ENCODE results near the gene RAB6B. TPM values are rescaled to one million over a fixed set of nuclear protein-coding genes. Genes with fewer than 3 reads are reported as not detected.

The RAB6B gene
- total RNA-seq, 2 donors from 2014 or later, result 2.6 to 5.6 TPM

DNA sequence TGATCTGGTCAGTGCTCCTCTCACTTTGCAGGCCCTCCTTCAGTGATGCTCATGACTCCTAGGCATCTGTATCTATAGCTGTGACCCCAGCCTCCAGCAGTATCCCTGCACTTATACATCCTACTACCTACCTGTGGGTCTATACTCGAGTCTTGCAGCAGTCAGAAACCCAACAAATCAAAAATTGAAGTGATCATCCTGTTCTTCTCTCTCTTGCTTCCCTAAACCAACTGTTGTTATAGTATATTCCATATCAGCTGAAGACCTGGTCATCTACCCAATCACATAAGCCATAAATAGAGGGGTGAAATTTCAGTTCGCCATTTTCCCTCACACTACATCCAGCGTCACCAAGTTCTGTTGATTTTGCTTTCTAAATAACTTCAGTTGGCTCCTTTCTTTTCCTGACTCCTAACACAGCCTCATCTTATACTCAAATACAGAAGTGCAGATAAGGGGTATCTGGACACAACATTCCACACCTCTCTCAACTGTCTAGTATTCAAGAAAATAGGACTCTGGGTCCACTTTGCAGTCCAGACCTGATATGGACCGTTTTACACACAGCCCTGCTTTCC is 116.0 kb downstream of the RAB6B start:
- intact Hi-C loops (cut with DNase I), result no loop called here
- Histone ChIP-seq H3K36me3 (no peaks in the 10 kb centered on the region), H3K27me3 (no peaks in the 10 kb centered on the region), H3K27ac (no peak overlapping the region), H3K9ac (ENCODE audit: low read depth in 2 of 2, low read length in 2 of 2) (no peak overlapping the region), H3K4me3 (no peak overlapping the region), H3K9me3 (no peaks in the 10 kb centered on the region), H3K4me1 (no peaks in the 10 kb centered on the region)
- DNase-seq, result no peak
- TF ChIP-seq, protein P1, sequence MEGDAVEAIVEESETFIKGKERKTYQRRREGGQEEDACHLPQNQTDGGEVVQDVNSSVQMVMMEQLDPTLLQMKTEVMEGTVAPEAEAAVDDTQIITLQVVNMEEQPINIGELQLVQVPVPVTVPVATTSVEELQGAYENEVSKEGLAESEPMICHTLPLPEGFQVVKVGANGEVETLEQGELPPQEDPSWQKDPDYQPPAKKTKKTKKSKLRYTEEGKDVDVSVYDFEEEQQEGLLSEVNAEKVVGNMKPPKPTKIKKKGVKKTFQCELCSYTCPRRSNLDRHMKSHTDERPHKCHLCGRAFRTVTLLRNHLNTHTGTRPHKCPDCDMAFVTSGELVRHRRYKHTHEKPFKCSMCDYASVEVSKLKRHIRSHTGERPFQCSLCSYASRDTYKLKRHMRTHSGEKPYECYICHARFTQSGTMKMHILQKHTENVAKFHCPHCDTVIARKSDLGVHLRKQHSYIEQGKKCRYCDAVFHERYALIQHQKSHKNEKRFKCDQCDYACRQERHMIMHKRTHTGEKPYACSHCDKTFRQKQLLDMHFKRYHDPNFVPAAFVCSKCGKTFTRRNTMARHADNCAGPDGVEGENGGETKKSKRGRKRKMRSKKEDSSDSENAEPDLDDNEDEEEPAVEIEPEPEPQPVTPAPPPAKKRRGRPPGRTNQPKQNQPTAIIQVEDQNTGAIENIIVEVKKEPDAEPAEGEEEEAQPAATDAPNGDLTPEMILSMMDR (IDR thresholded peaks at IDR 0.05), result no peak

DNA sequence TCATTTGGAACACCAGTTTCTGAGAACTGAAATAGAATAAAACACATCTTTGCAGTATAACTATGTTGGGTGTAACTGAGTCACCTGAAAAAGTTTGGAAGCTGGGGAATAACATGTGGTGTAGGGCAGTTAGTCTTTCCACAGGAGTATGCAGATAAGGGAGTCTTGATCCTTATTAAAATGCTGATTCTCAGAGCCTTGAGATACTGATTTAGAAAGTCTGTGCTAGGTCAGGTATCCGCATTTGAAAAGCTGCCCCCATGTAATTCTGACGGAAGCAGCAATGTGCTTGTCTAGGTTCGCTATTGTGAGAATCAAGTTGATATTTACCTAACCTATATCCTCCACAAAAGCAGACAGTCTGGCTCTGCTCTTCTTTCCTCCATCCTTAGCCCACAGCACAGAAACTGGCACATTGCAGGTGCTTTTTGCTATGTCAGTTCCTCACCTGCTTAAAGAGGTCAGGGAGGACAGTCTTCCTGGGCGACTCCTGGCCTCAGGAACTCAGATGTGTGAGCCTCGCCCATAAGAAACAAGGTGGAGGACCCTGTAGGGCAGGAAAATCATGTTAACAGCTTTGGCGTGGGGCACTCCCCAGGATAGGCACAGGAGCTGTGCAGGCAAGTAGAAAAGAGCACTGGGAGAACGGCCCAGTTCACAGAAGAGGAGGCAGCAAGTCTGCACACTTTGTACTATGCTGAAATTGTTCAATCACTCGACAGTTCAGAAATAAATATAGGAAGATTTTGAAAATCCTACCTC is 117.7 kb downstream of the RAB6B start:
- Histone ChIP-seq H3K4me3 (no peak overlapping the region), H3K27me3 (no peaks in the 10 kb centered on the region), H3K27ac (no peak overlapping the region), H3K36me3 (no peaks in the 10 kb centered on the region), H3K9ac (ENCODE audit: low read depth in 2 of 2, low read length in 2 of 2) (no peak overlapping the region), H3K9me3 (no peaks in the 10 kb centered on the region), H3K4me1 (no peaks in the 10 kb centered on the region)
- DNase-seq, result no peak
- TF ChIP-seq, protein P1 (IDR thresholded peaks at IDR 0.05), result no peak
- intact Hi-C loops (cut with DNase I), result no loop called here

DNA sequence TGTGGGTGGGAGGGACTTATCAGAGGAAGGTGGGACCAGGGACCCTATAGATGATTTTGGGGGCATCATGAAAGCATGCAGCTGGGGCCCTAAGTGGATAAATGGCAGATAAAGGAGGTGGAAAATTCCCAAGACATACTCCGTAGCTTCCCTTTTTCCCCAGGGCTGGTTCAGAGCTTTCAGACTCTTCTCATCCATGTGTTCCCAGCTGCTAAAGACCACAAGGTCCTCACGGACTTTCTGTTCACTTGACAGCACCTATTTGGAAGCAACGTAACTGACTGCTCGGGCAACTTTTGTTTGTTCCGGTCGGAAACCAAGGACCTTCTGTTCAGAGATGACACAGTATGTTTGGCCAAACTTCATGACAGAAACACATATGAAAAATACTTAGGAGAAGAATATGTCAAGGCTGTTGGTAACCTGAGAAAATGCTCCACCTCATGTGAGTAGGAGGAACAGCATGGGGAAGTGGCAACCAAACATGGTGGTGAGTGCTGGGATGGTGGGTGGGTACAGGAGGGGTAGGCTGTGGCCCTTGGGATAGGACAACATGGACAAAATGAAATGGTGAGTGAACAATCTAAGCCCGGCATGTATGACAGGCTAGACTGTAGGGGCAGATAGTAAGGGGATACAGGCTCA is 118.8 kb downstream of the RAB6B start:
- no peak overlapping the region for H3K27ac ChIP-seq
- intact Hi-C loops (cut with DNase I), result no loop called here
- H3K9me3 ChIP-seq, result no peaks in the 10 kb centered on the region
- H3K36me3 ChIP-seq, result no peaks in the 10 kb centered on the region
- H3K4me1 ChIP-seq, result no peaks in the 10 kb centered on the region
- TF ChIP-seq, protein P1 (IDR thresholded peaks at IDR 0.05), result no peak
- no peaks in the 10 kb centered on the region for H3K27me3 ChIP-seq
- H3K9ac ChIP-seq (ENCODE audit: low read depth in 2 of 2, low read length in 2 of 2), result no peak overlapping the region
- DNase-seq, result no peak
- H3K4me3 ChIP-seq, result no peak overlapping the region

DNA sequence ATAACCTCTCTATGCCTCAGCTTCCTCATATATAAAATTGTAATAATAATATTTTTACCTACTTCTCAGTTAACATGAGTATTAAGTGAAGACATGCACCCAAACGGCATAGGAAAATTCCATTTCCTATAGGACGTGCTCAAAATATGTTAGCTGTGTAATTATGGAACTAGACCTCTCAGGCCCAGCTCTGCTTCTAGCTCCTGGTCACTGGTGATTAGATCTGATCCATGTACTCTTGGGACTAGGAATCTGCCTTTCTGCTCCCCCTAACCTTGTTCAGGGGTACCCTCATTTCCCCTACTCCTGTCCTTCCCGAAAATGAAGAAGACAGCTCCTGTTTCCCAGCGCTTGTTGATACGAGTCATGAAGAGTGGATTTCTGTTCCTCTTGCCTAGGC is 119.8 kb downstream of the RAB6B start:
- Histone ChIP-seq H3K9me3 (no peaks in the 10 kb centered on the region), H3K9ac (ENCODE audit: low read depth in 2 of 2, low read length in 2 of 2) (no peak overlapping the region), H3K27ac (no peak overlapping the region), H3K36me3 (no peaks in the 10 kb centered on the region), H3K4me3 (no peak overlapping the region), H3K27me3 (no peaks in the 10 kb centered on the region), H3K4me1 (no peaks in the 10 kb centered on the region)
- no peak for DNase-seq
- intact Hi-C loops (cut with DNase I), result no loop called here
- TF ChIP-seq, protein P1 (IDR thresholded peaks at IDR 0.05), result no peak

DNA sequence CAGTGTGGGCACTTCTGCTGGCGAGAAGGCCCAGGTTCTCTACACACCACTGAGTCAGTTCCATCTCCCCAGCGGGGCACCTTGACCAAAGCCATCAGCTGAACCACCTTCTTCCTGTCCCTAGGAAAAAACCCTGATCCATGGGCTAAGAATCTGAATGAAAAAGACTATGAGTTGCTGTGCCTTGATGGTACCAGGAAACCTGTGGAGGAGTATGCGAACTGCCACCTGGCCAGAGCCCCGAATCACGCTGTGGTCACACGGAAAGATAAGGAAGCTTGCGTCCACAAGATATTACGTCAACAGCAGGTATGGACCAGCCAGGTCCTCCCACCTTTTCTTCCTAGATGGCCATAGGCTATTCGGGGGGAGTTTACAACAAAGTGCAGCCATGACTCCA is 120.4 kb downstream of the RAB6B start:
- no peak for DNase-seq
- H3K4me1 ChIP-seq, result no peaks in the 10 kb centered on the region
- TF ChIP-seq, protein P1 (IDR thresholded peaks at IDR 0.05), result no peak
- H3K27ac ChIP-seq, result no peak overlapping the region
- H3K9me3 ChIP-seq, result no peaks in the 10 kb centered on the region
- H3K4me3 ChIP-seq, result no peak overlapping the region
- H3K27me3 ChIP-seq, result no peaks in the 10 kb centered on the region
- no peaks in the 10 kb centered on the region for H3K36me3 ChIP-seq
- intact Hi-C loops (cut with DNase I), result no loop called here
- H3K9ac ChIP-seq (ENCODE audit: low read depth in 2 of 2, low read length in 2 of 2), result no peak overlapping the region

Other genes starting within 250 kb of the RAB6B start
- gene TOPBP1, start 233.9 kb downstream of the RAB6B start, total RNA-seq, result 10 to 100 TPM; 21.7 to 34.6 TPM
- 10 to 100 TPM in 1 of 2 donors, 1 to 10 TPM in 1; 3.2 to 18.6 TPM for gene TF, start 149.5 kb downstream of the RAB6B start, total RNA-seq
- 10 to 100 TPM; 38.0 to 86.1 TPM for gene SRPRB, start 90.1 kb downstream of the RAB6B start, total RNA-seq
- 10 to 100 TPM; 26.3 to 34.8 TPM for gene SLCO2A1, start 134.0 kb upstream of the RAB6B start, total RNA-seq